HCT116 (cell line): Measurements from ENCODE around the gene MOB3A. TPM values are rescaled to one million over a fixed set of nuclear protein-coding genes. Genes with fewer than 3 reads are reported as not detected.

ENCODE experiments used
- ATAC-seq: fragments of 200-7000 bp; cut with Tn5 transposase; 2 replicates; pipeline ENCODE4 v1.9.1; 2020; ENCODE audit warnings: mild to moderate bottlenecking, moderate library complexity
- BruUV-seq: library from RNA; stranded (reverse); fragments of 400-500 nt; replicated peaks from 2 replicates; lab custom pipeline; 2021; lab: Mats Ljungman, UMichigan
- CTCF ChIA-PET: fragments of 300-600 bp; sonication (Branson Sonifier 250); formaldehyde crosslinking; loops from one replicate; lab custom pipeline; 2021; ENCODE audit warnings: antibody characterized with exemption; lab: Charles Lee
- POLR2A ChIA-PET: fragments of 300-600, 350-600 bp; sonication (Branson Sonifier 250); formaldehyde crosslinking; loops from one replicate; lab custom pipeline; 2021; ENCODE audit warnings: antibody characterized with exemption; lab: Charles Lee
- RAD21 ChIA-PET, 2 experiments: fragments of 300-600 bp; sonication (Branson Sonifier 250); formaldehyde crosslinking; loops; one replicate each; lab custom pipeline; 2023; ENCODE audit warnings: low total read pairs in 2 of 2; ENCODE audit not compliant: uncharacterized antibody in 2 of 2, unreplicated experiment in 2 of 2, low non-redundant PET in 1 of 2; lab: Charles Lee
- DNase-seq: peaks from one replicate; pipeline ENCODE4 v3.0.0-alpha.2; 2010; ENCODE audit warnings: low read depth, low spot score
- H2AFZ ChIP-seq: fragments of 200-600 bp; shearing (Covaris generic), sonication (generic); 2 replicates; pipeline ENCODE4 v1.6.1; 2017; ENCODE audit warnings: low read depth, mixed run types, mixed read lengths, antibody characterized with exemption, low read length; ENCODE audit not compliant: poor library complexity, severe bottlenecking
- H3K27ac ChIP-seq: 2 replicates; pipeline ENCODE4 v1.5.1; 2012; ENCODE audit warnings: low read depth, low read length
- H3K27me3 ChIP-seq: fragments of 200-600 bp; sonication (generic); 2 replicates; pipeline ENCODE4 v1.6.1; 2016; ENCODE audit warnings: mixed run types, low read length, mixed read lengths; ENCODE audit not compliant: insufficient read depth
- H3K36me3 ChIP-seq, 2 experiments: fragments of 200-500 bp in 1 of 2; fragments of 200-600 bp in 1 of 2; sonication (Bioruptor generic) in 1 of 2; sonication (generic) in 1 of 2; 2 replicates each; pipeline versions ENCODE4 v1.5.1 to v1.6.1; 2014 to 2016; ENCODE audit warnings: low read length in 2 of 2, inconsistent platforms in 1 of 2, mixed read lengths in 1 of 2, mixed run types in 1 of 2; ENCODE audit not compliant: insufficient read depth in 2 of 2, control insufficient read depth in 1 of 2
- H3K4me1 ChIP-seq, 2 experiments: fragments of 200-600 bp in 1 of 2; sonication (generic) in 1 of 2; 2 replicates each; pipeline versions ENCODE4 v1.5.1 to v1.6.1; 2012 to 2017; ENCODE audit warnings: low read length in 2 of 2, inconsistent platforms in 1 of 2, mild to moderate bottlenecking in 1 of 2, mixed read lengths in 1 of 2, mixed run types in 1 of 2, moderate library complexity in 1 of 2; ENCODE audit not compliant: insufficient read depth in 2 of 2, control insufficient read depth in 1 of 2
- H3K4me2 ChIP-seq: fragments of 200-600 bp; sonication (generic); 2 replicates; pipeline ENCODE4 v1.6.1; 2017; ENCODE audit warnings: mixed run types, low read length, mixed read lengths
- H3K4me3 ChIP-seq, 2 experiments: fragments of 200-600 bp in 1 of 2; sonication (generic) in 1 of 2; replicated peaks in 1 of 2; 2 replicates each; pipeline ENCODE4 v1.5.1; 2011 to 2016; ENCODE audit warnings: low read length in 2 of 2, control low read depth in 1 of 2, low read depth in 1 of 2, mild to moderate bottlenecking in 1 of 2, mixed read lengths in 1 of 2, mixed run types in 1 of 2
- H3K79me2 ChIP-seq: fragments of 200-600 bp; sonication (generic); 2 replicates; pipeline ENCODE4 v1.6.1; 2017; ENCODE audit warnings: mild to moderate bottlenecking, mixed run types, low read length, moderate library complexity, mixed read lengths; ENCODE audit not compliant: insufficient read depth
- H3K9ac ChIP-seq: fragments of 200-600 bp; sonication (generic); 2 replicates; pipeline ENCODE4 v1.6.1; 2016; ENCODE audit warnings: low read length, mixed read lengths
- H3K9me2 ChIP-seq: fragments of 200-600 bp; sonication (generic), shearing (Covaris generic); 2 replicates; pipeline ENCODE4 v1.6.1; 2017; ENCODE audit warnings: mixed run types, mild to moderate bottlenecking, moderate library complexity; ENCODE audit not compliant: insufficient read depth
- H3K9me3 ChIP-seq, 2 experiments: fragments of 200-500 bp in 1 of 2; fragments of 200-600 bp in 1 of 2; sonication (Bioruptor generic) in 1 of 2; sonication (generic) in 1 of 2; 2 replicates each; pipeline ENCODE4 v1.6.1; 2014 to 2017; ENCODE audit warnings: low read length in 2 of 2, mixed read lengths in 2 of 2, inconsistent platforms in 1 of 2, low read depth in 1 of 2, mild to moderate bottlenecking in 1 of 2, mixed run types in 1 of 2, moderate library complexity in 1 of 2; ENCODE audit not compliant: control insufficient read depth in 1 of 2, insufficient read depth in 1 of 2
- H4K20me1 ChIP-seq: fragments of 200-600 bp; sonication (generic), shearing (Covaris generic); 2 replicates; pipeline ENCODE4 v1.6.1; 2017; ENCODE audit warnings: mixed run types, mild to moderate bottlenecking, moderate library complexity; ENCODE audit not compliant: insufficient read depth
- ELF1 ChIP-seq: IDR thresholded peaks from 2 replicates; pipeline ENCODE4 v1.6.1; 2012; ENCODE audit warnings: low read depth, borderline replicate concordance
- JUND ChIP-seq: IDR thresholded peaks from 2 replicates; pipeline ENCODE4 v1.6.1; 2012
- POLR2A ChIP-seq: IDR thresholded peaks from 2 replicates; pipeline ENCODE4 v1.7.0; 2011; ENCODE audit warnings: borderline replicate concordance; ENCODE audit not compliant: insufficient read depth, insufficient read length; ENCODE audit errors: extremely low read depth
- SIN3A ChIP-seq: IDR thresholded peaks from 2 replicates; pipeline ENCODE4 v1.6.1; 2012; ENCODE audit warnings: low read depth
- SP1 ChIP-seq: IDR thresholded peaks from 2 replicates; pipeline ENCODE4 v1.6.1; 2012; ENCODE audit warnings: low read depth
- SRF ChIP-seq: IDR thresholded peaks from 2 replicates; pipeline ENCODE4 v1.6.1; 2012; ENCODE audit warnings: low read depth
- TCF7L2 ChIP-seq: IDR thresholded peaks from 2 replicates; pipeline ENCODE4 v1.7.0; 2011; ENCODE audit warnings: borderline replicate concordance, inconsistent platforms; ENCODE audit not compliant: insufficient read depth, insufficient read length; ENCODE audit errors: extremely low read depth
- YY1 ChIP-seq: IDR thresholded peaks from 2 replicates; pipeline ENCODE4 v1.6.1; 2011; ENCODE audit warnings: low read length, low read depth, moderate library complexity, mild to moderate bottlenecking; ENCODE audit not compliant: insufficient replicate concordance; ENCODE audit errors: extremely low read depth
- ZNF274 ChIP-seq: fragments of 200-500 bp; sonication (Bioruptor generic); IDR thresholded peaks from 2 replicates; pipeline ENCODE4 v1.6.1; 2014; ENCODE audit warnings: mild to moderate bottlenecking, low read depth, low read length, inconsistent platforms
- intact Hi-C: fragments of 100-400 bp; cut with micrococcal nuclease; formaldehyde crosslinking; loops from 2 replicates; pipeline ENCODE4 v1.10.0; 2022
- total RNA-seq: library from RNA; stranded (reverse); gene quantifications from one replicate; pipeline ENCODE4 v1.2.1, GENCODE V29; 2021; ENCODE audit not compliant: unreplicated experiment
- TF ChIP-seq, protein P1 (sequence below): IDR thresholded peaks from 2 replicates; pipeline ENCODE4 v1.6.1; 2011; ENCODE audit warnings: mild to moderate bottlenecking, low read length, moderate library complexity; ENCODE audit not compliant: insufficient replicate concordance; ENCODE audit errors: extremely low read depth

The MOB3A gene
- total RNA-seq, 1 experiment from 2014 or later: 32.1 TPM

DNA sequence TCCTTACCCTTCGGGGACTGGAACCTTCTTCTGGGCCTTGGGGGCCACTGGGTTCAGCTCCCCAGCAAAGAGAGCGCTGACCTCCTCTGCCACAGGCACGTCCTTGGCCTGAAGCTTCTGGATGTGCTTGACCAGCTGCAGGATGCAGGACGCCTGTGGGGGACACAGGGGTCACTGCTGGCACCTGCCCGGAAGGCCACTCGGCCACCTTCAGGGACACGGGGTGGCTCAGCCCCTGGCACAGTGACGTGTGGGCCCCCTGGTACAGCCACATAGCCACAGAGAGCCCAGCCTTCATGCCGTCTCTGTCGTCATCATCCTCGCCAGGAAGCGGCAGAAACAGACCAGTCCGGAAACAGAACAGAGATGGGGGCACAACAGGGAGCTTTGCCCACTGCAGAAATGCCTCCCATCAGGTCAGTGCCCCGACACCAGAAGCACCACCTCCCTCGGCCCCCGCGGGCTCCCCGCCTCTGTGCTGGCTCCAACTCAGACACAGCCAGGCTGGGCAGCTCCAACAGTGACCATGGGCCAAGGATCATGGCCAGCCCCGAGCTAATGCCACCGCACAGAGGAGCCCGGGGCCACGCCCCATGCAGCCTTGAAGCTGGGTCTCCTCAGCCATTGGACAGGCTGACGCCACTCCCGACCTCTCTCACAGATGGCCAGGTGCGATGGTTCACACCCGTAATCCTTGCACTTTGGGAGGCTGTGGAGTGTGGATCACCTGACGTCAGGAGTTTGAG is 21.3 kb upstream of the MOB3A start (continued):
- TF ChIP-seq SP1 (no peak), YY1 (no peak), SRF (no peak)

DNA sequence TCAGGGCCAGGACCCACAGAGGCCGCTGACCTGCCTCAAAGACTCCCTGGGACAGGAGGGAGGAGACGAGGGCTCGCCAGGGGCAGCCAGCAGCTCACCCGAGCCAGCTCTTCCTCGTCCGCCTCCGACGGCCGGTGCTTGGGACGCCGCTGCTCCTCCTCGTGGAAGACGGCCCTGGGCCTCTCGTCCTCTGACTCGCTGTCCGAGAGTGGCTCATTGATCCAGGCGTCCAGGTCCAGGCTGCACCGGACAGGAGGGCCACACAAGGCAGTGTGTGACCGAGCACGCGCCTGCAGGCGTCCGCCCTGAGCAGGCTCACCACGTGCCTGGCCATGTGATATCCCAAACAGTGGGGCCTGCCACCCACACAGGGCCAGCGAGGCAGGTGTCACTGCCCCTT is 20.4 kb upstream of the MOB3A start:
- no peaks in the 10 kb centered on the region for H3K9me3 ChIP-seq
- no peaks in the 10 kb centered on the region for H3K79me2 ChIP-seq
- H4K20me1 ChIP-seq: no peaks in the 10 kb centered on the region
- no peaks in the 10 kb centered on the region for H3K4me1 ChIP-seq
- peaks cover 36 to 53% of the 10 kb centered on the region in 2 experiments; a peak in 3 of 4 replicates for H3K36me3 ChIP-seq
- POLR2A ChIA-PET: no interaction called here
- H3K4me2 ChIP-seq: no peak overlapping the region
- ATAC-seq (no peak), DNase-seq (no peak)
- no peak overlapping the region for H3K27ac ChIP-seq
- no peak overlapping the region for H3K4me3 ChIP-seq
- intact Hi-C loops: no loop called here
- no peaks in the 10 kb centered on the region for H3K27me3 ChIP-seq
- CTCF ChIA-PET: no interaction called here
- no peak overlapping the region for H3K9ac ChIP-seq
- BruUV-seq: no TSS peak
- H2AFZ ChIP-seq: no peak overlapping the region
- H3K9me2 ChIP-seq: no peaks in the 10 kb centered on the region
- RAD21 ChIA-PET: no interaction called here
- TF ChIP-seq JUND: no peak
- TF ChIP-seq TCF7L2: no peak
- TF ChIP-seq, protein P1, sequence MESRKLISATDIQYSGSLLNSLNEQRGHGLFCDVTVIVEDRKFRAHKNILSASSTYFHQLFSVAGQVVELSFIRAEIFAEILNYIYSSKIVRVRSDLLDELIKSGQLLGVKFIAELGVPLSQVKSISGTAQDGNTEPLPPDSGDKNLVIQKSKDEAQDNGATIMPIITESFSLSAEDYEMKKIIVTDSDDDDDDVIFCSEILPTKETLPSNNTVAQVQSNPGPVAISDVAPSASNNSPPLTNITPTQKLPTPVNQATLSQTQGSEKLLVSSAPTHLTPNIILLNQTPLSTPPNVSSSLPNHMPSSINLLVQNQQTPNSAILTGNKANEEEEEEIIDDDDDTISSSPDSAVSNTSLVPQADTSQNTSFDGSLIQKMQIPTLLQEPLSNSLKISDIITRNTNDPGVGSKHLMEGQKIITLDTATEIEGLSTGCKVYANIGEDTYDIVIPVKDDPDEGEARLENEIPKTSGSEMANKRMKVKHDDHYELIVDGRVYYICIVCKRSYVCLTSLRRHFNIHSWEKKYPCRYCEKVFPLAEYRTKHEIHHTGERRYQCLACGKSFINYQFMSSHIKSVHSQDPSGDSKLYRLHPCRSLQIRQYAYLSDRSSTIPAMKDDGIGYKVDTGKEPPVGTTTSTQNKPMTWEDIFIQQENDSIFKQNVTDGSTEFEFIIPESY: no peak
- no peak for TF ChIP-seq POLR2A
- no peak for TF ChIP-seq ZNF274
- no peak for TF ChIP-seq ELF1
- no peak for TF ChIP-seq SIN3A
- no peak for TF ChIP-seq SRF
